ENCODE results near the gene ZNF496.

ZNF496 gene

GRCh38 chr1:247347477-247348222 lies 16.0 kb upstream of the ZNF496 start:
- H3K4me3 ChIP-seq (ENCODE audit: low read depth, low read length, poor library complexity, severe bottlenecking), result no peak overlapping the region
- H3K9me2 ChIP-seq (ENCODE audit: low read depth, low read length), result no peaks in the 10 kb centered on the region
- no peaks in the 10 kb centered on the region for H3K36me3 ChIP-seq (ENCODE audit: insufficient read depth, low read length)
- no peaks in the 10 kb centered on the region for H3K4me1 ChIP-seq (ENCODE audit: insufficient read depth, low read length, severe bottlenecking)
- H2AFZ ChIP-seq (ENCODE audit: low read length), result no peak overlapping the region
- H3F3A ChIP-seq (ENCODE audit: insufficient read depth, low read length), result no peaks in the 10 kb centered on the region
- no peak overlapping the region for H3K27ac ChIP-seq (ENCODE audit: low read depth, low read length, poor library complexity, severe bottlenecking)
- no peak overlapping the region for H3K9ac ChIP-seq (ENCODE audit: low read length)
- no peak overlapping the region for H3K4me2 ChIP-seq (ENCODE audit: low read length)
- H3K27me3 ChIP-seq (ENCODE audit: insufficient read depth, low read length), result no peaks in the 10 kb centered on the region; the same call in 1 of the 2 replicates
- H4K20me1 ChIP-seq (ENCODE audit: insufficient read depth, low read length), result no peaks in the 10 kb centered on the region
- H3K9me3 ChIP-seq (ENCODE audit: low read length), result no peaks in the 10 kb centered on the region
- no peaks in the 10 kb centered on the region for H3K79me2 ChIP-seq (ENCODE audit: insufficient read depth, low read length)
- TF ChIP-seq CTCF (IDR thresholded peaks at IDR 0.05; ENCODE audit: low read length) (no peak), EZH2 (IDR thresholded peaks at IDR 0.05; ENCODE audit: borderline replicate concordance, low read length) (no peak)

- Histone ChIP-seq H3F3A (ENCODE audit: insufficient read depth, low read length) (no peaks in the 10 kb centered on the region), H3K9me2 (ENCODE audit: low read depth, low read length) (no peaks in the 10 kb centered on the region), H4K20me1 (ENCODE audit: insufficient read depth, low read length) (no peaks in the 10 kb centered on the region), H3K4me2 (ENCODE audit: low read length) (no peak overlapping the region), H3K79me2 (ENCODE audit: insufficient read depth, low read length) (no peaks in the 10 kb centered on the region), H2AFZ (ENCODE audit: low read length) (no peak overlapping the region), H3K4me3 (ENCODE audit: low read depth, low read length, poor library complexity, severe bottlenecking) (no peak overlapping the region), H3K27ac (ENCODE audit: low read depth, low read length, poor library complexity, severe bottlenecking) (no peak overlapping the region), H3K27me3 (ENCODE audit: insufficient read depth, low read length) (no peaks in the 10 kb centered on the region; the same call in 1 of the 2 replicates), H3K4me1 (ENCODE audit: insufficient read depth, low read length, severe bottlenecking) (no peaks in the 10 kb centered on the region), H3K36me3 (ENCODE audit: insufficient read depth, low read length) (no peaks in the 10 kb centered on the region), H3K9me3 (ENCODE audit: low read length) (no peaks in the 10 kb centered on the region), H3K9ac (ENCODE audit: low read length) (no peak overlapping the region)
- TF ChIP-seq EZH2 (IDR thresholded peaks at IDR 0.05; ENCODE audit: borderline replicate concordance, low read length) (no peak), CTCF (IDR thresholded peaks at IDR 0.05; ENCODE audit: low read length) (no peak)
Measured at GRCh38 chr1:247345881-247346280, 14.2 kb upstream of the ZNF496 start.

- no peak overlapping the region for H3K4me2 ChIP-seq (ENCODE audit: low read length)
Measured at GRCh38 chr1:247343801-247344200, 12.1 kb upstream of the ZNF496 start.

More at GRCh38 chr1:247343801-247344200, 12.1 kb upstream of the ZNF496 start:
- H3K27me3 ChIP-seq (ENCODE audit: insufficient read depth, low read length), result no peaks in the 10 kb centered on the region
- no peaks in the 10 kb centered on the region for H3K9me3 ChIP-seq (ENCODE audit: low read length)
- H3K4me1 ChIP-seq (ENCODE audit: insufficient read depth, low read length, severe bottlenecking), result no peaks in the 10 kb centered on the region
- H2AFZ ChIP-seq (ENCODE audit: low read length), result no peak overlapping the region
- H3K9ac ChIP-seq (ENCODE audit: low read length), result no peak overlapping the region
- no peaks in the 10 kb centered on the region for H3K36me3 ChIP-seq (ENCODE audit: insufficient read depth, low read length)
- H3K9me2 ChIP-seq (ENCODE audit: low read depth, low read length), result no peaks in the 10 kb centered on the region
- no peak overlapping the region for H3K27ac ChIP-seq (ENCODE audit: low read depth, low read length, poor library complexity, severe bottlenecking)
- H4K20me1 ChIP-seq (ENCODE audit: insufficient read depth, low read length), result no peaks in the 10 kb centered on the region
- TF ChIP-seq CTCF (IDR thresholded peaks at IDR 0.05; ENCODE audit: low read length), result no peak
- no peak for TF ChIP-seq EZH2 (IDR thresholded peaks at IDR 0.05; ENCODE audit: borderline replicate concordance, low read length)
- no peak overlapping the region for H3K4me3 ChIP-seq (ENCODE audit: low read depth, low read length, poor library complexity, severe bottlenecking)
- H3K79me2 ChIP-seq (ENCODE audit: insufficient read depth, low read length), result no peaks in the 10 kb centered on the region
- H3F3A ChIP-seq (ENCODE audit: insufficient read depth, low read length), result no peaks in the 10 kb centered on the region
